Measurements from ENCODE around the gene ZNF473.

GRCh38 chr19:49997709-49998108, 28.1 kb upstream of the ZNF473 start:
- no peak for TF ChIP-seq CTCF (optimal IDR thresholded peaks at IDR 0.05 in 1 of 3, IDR thresholded peaks at IDR 0.05 in 1 of 3, conservative IDR thresholded peaks at IDR 0.05 in 1 of 3; ENCODE audit: extremely low read depth in 1 of 3, insufficient read depth in 2 of 3, low read length in 3 of 3)
- no peak for TF ChIP-seq EZH2 (IDR thresholded peaks at IDR 0.05; ENCODE audit: low read length)

All from keratinocyte (primary cell).